Fibroblast of villous mesenchyme (primary cell): ENCODE measurements around the gene PRKAB2. TPM values are rescaled to one million over a fixed set of nuclear protein-coding genes. Genes with fewer than 3 reads are reported as not detected.
"Not testable (repeated sequence)": the region's sequence is repeated elsewhere in the genome, so short reads cannot be mapped to it uniquely, and the experiment has no call there.

Source experiments
- DNase-seq: peaks from one replicate; pipeline ENCODE4 v3.0.0-alpha.2; 2010; ENCODE audit warnings: low read depth
- H3K4me3 ChIP-seq: 2 replicates; pipeline ENCODE4 v1.5.1; 2011; ENCODE audit warnings: low read depth, mild to moderate bottlenecking, low read length
- CTCF ChIP-seq: IDR thresholded peaks from 2 replicates; pipeline ENCODE4 v1.5.1; 2012; ENCODE audit warnings: low read depth, mild to moderate bottlenecking, low read length; ENCODE audit not compliant: insufficient read depth
- total RNA-seq: library from RNA; depleted of rRNA; stranded (reverse); fragments of >200 nt; gene quantifications from 2 replicates; pipeline ENCODE4 v1.2.3, GENCODE V29; 2012

Gene PRKAB2
- total RNA-seq, 1 donor = 15.5 TPM

GRCh38 chr1:147110872-147111271 is 61.4 kb downstream of the PRKAB2 start:
- no peak for TF ChIP-seq CTCF
- DNase-seq = no peak

DNA sequence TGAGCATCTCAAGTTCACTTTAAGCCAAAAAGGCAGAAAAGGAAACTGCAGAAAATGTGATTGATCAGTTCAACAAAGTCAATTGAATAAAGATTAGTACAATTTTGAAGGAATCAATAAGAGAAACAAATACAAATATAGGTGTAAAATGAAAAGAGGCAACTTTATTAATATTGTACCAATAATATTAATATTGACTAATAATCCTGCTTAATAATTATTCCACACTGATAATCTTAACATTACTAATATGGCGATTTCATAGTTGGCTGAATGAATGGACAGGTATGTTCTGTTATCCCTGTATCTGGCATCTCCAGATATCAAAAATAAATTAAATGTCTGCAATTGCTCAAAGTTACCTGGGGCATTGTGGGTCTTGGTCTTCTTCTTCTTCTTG is 61.8 kb downstream of the PRKAB2 start:
- H3K4me3 ChIP-seq = no peak overlapping the region
- no peak for TF ChIP-seq CTCF
- DNase-seq = no peak

More at GRCh38 chr1:147110872-147111271, 61.4 kb downstream of the PRKAB2 start:
- no peak overlapping the region for H3K4me3 ChIP-seq

- no peak overlapping the region for H3K4me3 ChIP-seq
- TF ChIP-seq CTCF = no peak
- no peak for DNase-seq
Observed at GRCh38 chr1:147109762-147110161, 62.5 kb downstream of the PRKAB2 start.

- no peak overlapping the region for H3K4me3 ChIP-seq
- no peak for DNase-seq
- TF ChIP-seq CTCF = no peak
Observed at GRCh38 chr1:147109041-147109440, 63.2 kb downstream of the PRKAB2 start.

DNA sequence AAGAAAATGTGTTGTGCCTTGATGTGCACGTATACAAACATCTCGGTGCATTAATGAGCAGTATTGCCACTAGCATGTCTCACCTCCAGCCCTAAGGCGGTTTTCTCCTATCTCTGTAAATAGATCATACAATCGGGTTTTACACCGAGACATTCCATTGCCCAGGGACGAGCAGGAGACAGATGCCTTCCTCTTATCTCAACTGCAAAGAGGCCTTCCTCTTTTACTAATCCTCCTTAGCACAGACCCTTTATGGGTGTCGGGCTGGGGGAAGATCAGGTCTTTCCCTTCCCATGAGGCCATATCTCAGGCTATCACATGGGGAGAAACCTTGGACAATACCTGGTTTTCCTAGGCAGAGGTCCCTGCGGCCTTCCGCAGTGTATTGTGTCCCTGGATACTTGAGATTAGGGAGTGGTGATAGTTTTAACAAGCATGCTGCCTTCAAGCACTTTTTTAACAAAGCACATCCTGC is 65.8 kb downstream of the PRKAB2 start:
- not testable (repeated sequence) for DNase-seq, H3K4me3 ChIP-seq

GRCh38 chr1:147105909-147106308 is 66.4 kb downstream of the PRKAB2 start:
- H3K4me3 ChIP-seq = no peak overlapping the region
- no peak for TF ChIP-seq CTCF
- no peak for DNase-seq

Other genes starting within 250 kb of the PRKAB2 start
- gene NBPF12, start 234.1 kb downstream of the PRKAB2 start, total RNA-seq = 6.0 and 9.3 TPM in 2 replicates
- 0.43 and 1.3 TPM in 2 replicates for gene FMO5, start 52.9 kb upstream of the PRKAB2 start, total RNA-seq
- 30.0 and 37.6 TPM in 2 replicates for gene CHD1L, start 70.2 kb upstream of the PRKAB2 start, total RNA-seq